SK-N-SH treated with all-trans-retinoic acid at 6 μM for 48 hours (cell line): ENCODE results near the gene GJA8.

ENCODE experiments used
- ARNTL ChIP-seq: fragments of 450-650 bp; formaldehyde crosslinking; IDR thresholded peaks from 2 replicates; pipeline ENCODE4 v1.5.0; 2020; ENCODE audit warnings: low read depth, mild to moderate bottlenecking, moderate library complexity, borderline replicate concordance
- BACH2 ChIP-seq: fragments of 250-450 bp; sonication (Bioruptor Pico); IDR thresholded peaks from 2 replicates; pipeline ENCODE4 v1.9.0; 2021; ENCODE audit warnings: mild to moderate bottlenecking, borderline replicate concordance
- CREB5 ChIP-seq: fragments of 250-450 bp; sonication (Bioruptor Pico); IDR thresholded peaks from 2 replicates; pipeline ENCODE4 v1.5.1; 2020; ENCODE audit warnings: low read depth, mild to moderate bottlenecking, moderate library complexity
- CSRNP3 ChIP-seq: fragments of 250-450 bp; sonication (Bioruptor Pico); IDR thresholded peaks from 2 replicates; pipeline ENCODE4 v1.5.1; 2021; ENCODE audit warnings: mild to moderate bottlenecking, moderate library complexity
- GLIS3 ChIP-seq: fragments of 250-450 bp; sonication (Bioruptor Pico); IDR thresholded peaks from 2 replicates; pipeline ENCODE4 v1.5.0; 2020; ENCODE audit warnings: mild to moderate bottlenecking, moderate library complexity
- PATZ1 ChIP-seq: fragments of 250-450 bp; sonication (Bioruptor Pico); IDR thresholded peaks from 2 replicates; pipeline ENCODE4 v1.8.0; 2020; ENCODE audit warnings: mild to moderate bottlenecking, moderate library complexity, borderline replicate concordance
- POU6F1 ChIP-seq: fragments of 250-450 bp; sonication (Bioruptor Pico); IDR thresholded peaks from 2 replicates; pipeline ENCODE4 v1.8.0; 2021; ENCODE audit warnings: low read depth, mild to moderate bottlenecking, moderate library complexity, borderline replicate concordance
- PPARA ChIP-seq: fragments of 250-450 bp; sonication (Bioruptor Pico); IDR thresholded peaks from 2 replicates; pipeline ENCODE4 v1.5.0; 2020; ENCODE audit warnings: mild to moderate bottlenecking, borderline replicate concordance
- RARB ChIP-seq: fragments of 250-450 bp; sonication (Bioruptor Pico); IDR thresholded peaks from 2 replicates; pipeline ENCODE4 v1.8.0; 2021; ENCODE audit warnings: mild to moderate bottlenecking, moderate library complexity
- SNAI2 ChIP-seq: fragments of 250-450 bp; sonication (Bioruptor Pico); IDR thresholded peaks from 2 replicates; pipeline ENCODE4 v1.5.0; 2020; ENCODE audit warnings: mild to moderate bottlenecking, moderate library complexity
- ZFP3 ChIP-seq: fragments of 250-450 bp; sonication (Bioruptor Pico); IDR thresholded peaks from 2 replicates; pipeline ENCODE4 v1.5.0; 2020; ENCODE audit warnings: mild to moderate bottlenecking, moderate library complexity
- ZFP30 ChIP-seq: fragments of 450-650 bp; formaldehyde crosslinking; IDR thresholded peaks from 2 replicates; pipeline ENCODE4 v1.5.0; 2022; ENCODE audit warnings: mild to moderate bottlenecking, moderate library complexity
- ZNF8 ChIP-seq: fragments of 450-650 bp; formaldehyde crosslinking; IDR thresholded peaks from 2 replicates; pipeline ENCODE4 v1.5.0; 2020; ENCODE audit warnings: mild to moderate bottlenecking, moderate library complexity

- TF ChIP-seq ZFP30: no peak
- TF ChIP-seq RARB (CRISPR knock-in tag): no peak
- no peak for TF ChIP-seq ARNTL (CRISPR knock-in tag)
- no peak for TF ChIP-seq GLIS3 (CRISPR knock-in tag)
- no peak for TF ChIP-seq ZFP3 (CRISPR knock-in tag)
- TF ChIP-seq SNAI2 (CRISPR knock-in tag): no peak
- TF ChIP-seq PATZ1 (CRISPR knock-in tag): no peak
- no peak for TF ChIP-seq PPARA (CRISPR knock-in tag)
- no peak for TF ChIP-seq POU6F1 (CRISPR knock-in tag)
- TF ChIP-seq ZNF8: no peak
- TF ChIP-seq BACH2: no peak
- no peak for TF ChIP-seq CREB5 (CRISPR knock-in tag)
- no peak for TF ChIP-seq CSRNP3 (CRISPR knock-in tag)
These were observed 10.9 kb downstream of the GJA8 start for GRCh38 chr1:147913362-147913942.
